ENCODE measurements around the gene PTGFRN.
A peak's percentile ranks its signal among the peaks of the same experiment; 100 is the strongest.
"Not testable (repeated sequence)": the region's sequence is repeated elsewhere in the genome, so short reads cannot be mapped to it uniquely, and the experiment has no call there.

PTGFRN gene

DNA sequence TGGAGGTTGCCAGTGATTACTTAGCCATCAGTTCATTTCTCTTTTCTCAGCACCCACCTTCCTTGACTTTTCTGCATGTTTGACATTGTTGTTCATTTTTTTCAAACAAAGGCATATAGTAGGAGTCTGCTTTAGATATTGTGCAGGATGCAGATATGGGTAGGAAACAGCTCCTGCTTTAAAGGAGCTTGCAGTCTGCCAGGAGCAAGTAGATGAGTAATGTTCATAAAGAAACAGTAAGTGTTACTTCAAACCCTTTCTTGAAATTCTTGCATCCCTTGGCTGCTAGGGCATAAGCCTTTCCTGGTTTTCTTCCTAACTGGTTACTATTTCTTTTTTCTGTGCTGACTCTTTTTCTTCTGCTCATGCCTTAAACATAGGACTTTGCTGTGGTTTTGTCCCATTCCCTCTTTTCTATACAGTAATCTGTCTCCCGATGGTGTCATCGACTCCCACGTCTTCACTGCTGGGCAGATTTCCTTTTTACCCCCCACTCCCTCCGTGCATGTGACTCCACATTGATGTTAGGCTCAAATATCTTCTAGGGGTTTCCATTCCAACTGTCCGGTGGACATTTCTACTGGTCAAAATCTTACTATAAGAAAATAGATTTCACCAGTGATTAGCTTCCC, 20.4 kb downstream of the PTGFRN start:
- TF ChIP-seq, protein P1, sequence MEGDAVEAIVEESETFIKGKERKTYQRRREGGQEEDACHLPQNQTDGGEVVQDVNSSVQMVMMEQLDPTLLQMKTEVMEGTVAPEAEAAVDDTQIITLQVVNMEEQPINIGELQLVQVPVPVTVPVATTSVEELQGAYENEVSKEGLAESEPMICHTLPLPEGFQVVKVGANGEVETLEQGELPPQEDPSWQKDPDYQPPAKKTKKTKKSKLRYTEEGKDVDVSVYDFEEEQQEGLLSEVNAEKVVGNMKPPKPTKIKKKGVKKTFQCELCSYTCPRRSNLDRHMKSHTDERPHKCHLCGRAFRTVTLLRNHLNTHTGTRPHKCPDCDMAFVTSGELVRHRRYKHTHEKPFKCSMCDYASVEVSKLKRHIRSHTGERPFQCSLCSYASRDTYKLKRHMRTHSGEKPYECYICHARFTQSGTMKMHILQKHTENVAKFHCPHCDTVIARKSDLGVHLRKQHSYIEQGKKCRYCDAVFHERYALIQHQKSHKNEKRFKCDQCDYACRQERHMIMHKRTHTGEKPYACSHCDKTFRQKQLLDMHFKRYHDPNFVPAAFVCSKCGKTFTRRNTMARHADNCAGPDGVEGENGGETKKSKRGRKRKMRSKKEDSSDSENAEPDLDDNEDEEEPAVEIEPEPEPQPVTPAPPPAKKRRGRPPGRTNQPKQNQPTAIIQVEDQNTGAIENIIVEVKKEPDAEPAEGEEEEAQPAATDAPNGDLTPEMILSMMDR (IDR thresholded peaks at IDR 0.05; ENCODE audit: low read depth, low read length), result no peak
- no peaks in the 10 kb centered on the region for H3K27me3 ChIP-seq (ENCODE audit: insufficient read depth, low read depth, severe bottlenecking)
- H3K27ac ChIP-seq, result no peak overlapping the region
- H3K9me3 ChIP-seq (ENCODE audit: severe bottlenecking), result no peaks in the 10 kb centered on the region
- no peak overlapping the region for H3K4me3 ChIP-seq (ENCODE audit: low read depth, low read length)
- DNase-seq, result no peak
- H3K36me3 ChIP-seq, result no peaks in the 10 kb centered on the region

DNA sequence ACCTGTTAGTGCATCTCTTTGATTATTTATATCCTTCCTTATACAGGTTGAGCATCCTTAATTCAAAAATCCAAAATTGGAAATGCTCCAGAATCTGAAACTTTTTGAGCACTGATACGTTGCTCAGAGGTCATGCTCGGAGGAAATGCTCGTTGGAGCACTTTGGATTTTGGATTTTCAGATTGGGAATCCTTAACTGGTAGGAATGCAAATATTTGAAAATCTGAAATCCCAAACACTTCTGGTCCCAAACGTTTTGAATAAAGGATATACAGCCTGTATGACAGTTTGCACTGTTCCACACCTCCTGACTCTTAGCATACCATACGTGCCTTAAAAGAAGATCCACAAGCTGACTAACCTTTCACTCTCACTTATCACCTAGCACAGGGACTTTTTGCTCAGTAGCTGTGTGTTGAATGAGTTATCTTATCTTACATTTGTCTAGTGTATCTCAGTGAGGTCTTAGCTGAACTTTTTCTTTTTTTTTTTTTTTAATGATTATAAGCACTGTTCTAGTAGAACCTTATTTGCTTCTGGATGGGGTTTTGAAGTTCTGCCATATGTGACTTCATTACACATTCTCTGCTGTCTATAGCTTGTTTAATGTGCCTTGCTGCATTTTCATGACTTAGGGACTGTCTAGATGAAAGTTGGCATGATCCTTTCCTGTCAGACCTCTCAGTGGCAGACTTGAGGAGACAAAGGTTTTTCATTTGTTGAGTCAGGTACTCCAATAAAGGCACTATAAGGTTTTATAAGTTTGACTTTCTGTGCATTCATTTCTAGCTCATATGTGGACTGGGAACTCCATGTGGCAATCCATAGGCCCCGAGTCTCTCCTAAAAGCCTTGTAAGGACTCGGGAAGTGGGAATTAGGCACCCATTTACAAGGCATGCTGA, 21.6 kb downstream of the PTGFRN start:
- Histone ChIP-seq H3K27ac (no peak overlapping the region), H3K36me3 (no peaks in the 10 kb centered on the region; the same call in 1 of the 2 replicates), H3K27me3 (ENCODE audit: insufficient read depth, low read depth, severe bottlenecking) (no peaks in the 10 kb centered on the region), H3K9me3 (ENCODE audit: severe bottlenecking) (no peaks in the 10 kb centered on the region), H3K4me3 (ENCODE audit: low read depth, low read length) (no peak overlapping the region)
- no peak for DNase-seq
- TF ChIP-seq, protein P1 (IDR thresholded peaks at IDR 0.05; ENCODE audit: low read depth, low read length), result no peak

DNA sequence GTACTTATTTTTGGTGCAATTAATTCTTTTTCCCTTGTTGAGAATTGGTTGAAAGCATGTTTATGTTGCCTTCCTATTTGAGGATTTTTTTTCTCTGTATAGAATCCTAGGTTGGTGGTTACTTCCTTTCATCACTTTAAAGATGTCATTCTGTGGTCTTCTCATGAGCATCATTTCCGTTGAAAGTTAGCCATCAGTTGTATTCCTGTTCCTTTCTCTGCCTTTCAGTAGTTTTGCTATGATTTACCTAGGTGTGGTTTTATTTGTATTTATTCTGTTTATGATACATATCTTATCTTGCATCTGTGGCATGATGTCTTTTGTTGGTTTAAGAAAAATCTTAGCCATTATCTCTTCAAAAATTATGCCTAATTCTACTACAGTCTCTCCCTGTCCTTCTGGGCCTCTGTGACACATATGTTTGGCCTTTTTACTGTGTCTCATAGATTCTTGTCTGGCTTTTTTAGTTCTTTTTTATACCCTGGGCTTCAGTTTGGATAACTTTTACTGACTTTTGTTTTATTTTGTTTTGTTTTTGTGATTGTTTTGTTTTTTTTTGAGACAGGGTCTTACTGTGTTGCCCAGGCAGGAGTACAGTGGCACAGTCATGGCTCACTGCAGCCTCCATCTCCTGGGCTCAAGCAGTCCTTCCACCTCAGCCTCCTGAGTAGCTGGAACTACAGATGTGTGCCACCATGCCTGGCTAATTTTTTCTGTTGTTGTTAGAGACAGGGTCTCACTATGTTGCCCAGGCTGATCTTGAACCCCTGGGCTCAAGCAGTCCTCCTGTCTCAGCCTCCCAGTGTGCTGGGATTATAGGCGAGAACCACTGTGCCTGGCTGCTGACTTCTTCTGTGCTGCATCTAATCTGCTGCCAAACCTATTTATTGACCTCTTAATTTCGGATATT, 24.1 kb downstream of the PTGFRN start:
- H3K27me3 ChIP-seq (ENCODE audit: insufficient read depth, low read depth, severe bottlenecking), result no peaks in the 10 kb centered on the region
- TF ChIP-seq, protein P1 (IDR thresholded peaks at IDR 0.05; ENCODE audit: low read depth, low read length), result no peak
- no peak for DNase-seq
- no peaks in the 10 kb centered on the region for H3K9me3 ChIP-seq (ENCODE audit: severe bottlenecking)
- H3K4me3 ChIP-seq (ENCODE audit: low read depth, low read length), result no peak overlapping the region
- H3K27ac ChIP-seq, result no peak overlapping the region
- H3K36me3 ChIP-seq, result no peaks in the 10 kb centered on the region; the same call in 1 of the 2 replicates

DNA sequence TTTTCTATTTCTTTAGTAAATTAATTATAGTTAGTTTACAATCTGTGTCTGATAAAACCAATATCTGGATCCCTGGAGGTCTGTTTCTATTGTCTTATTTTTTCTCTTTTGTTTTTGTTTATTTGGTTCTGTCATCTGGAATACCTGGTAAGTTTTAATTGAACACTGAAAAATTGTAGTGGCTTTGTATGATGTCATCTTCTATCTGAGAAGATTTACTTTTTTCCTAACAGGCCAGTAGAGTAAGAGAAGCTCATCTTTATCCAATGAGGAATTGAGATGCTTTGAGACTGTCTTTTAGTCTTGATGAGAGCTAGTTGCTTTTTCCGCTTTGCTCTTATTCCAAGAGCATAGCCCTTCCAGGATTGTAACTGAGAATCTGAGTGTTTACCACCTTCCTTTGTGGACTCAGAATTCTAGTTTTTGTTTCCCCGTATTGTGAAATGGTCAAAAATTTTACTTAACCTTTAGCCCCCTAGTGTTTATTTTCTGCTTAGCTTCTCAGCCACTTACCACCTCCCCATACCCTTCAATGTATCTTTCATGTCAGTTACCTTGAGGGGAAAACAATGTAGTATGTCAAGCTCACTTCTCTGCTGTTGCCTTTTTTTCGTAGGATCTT, 25.0 kb downstream of the PTGFRN start:
- TF ChIP-seq, protein P1 (IDR thresholded peaks at IDR 0.05; ENCODE audit: low read depth, low read length), result peak; percentile 23; the same call in 1 of the 2 replicates
- Histone ChIP-seq H3K36me3 (no peaks in the 10 kb centered on the region; the same call in 1 of the 2 replicates), H3K4me3 (ENCODE audit: low read depth, low read length) (no peak overlapping the region), H3K27ac (no peak overlapping the region), H3K27me3 (ENCODE audit: insufficient read depth, low read depth, severe bottlenecking) (no peaks in the 10 kb centered on the region), H3K9me3 (ENCODE audit: severe bottlenecking) (no peaks in the 10 kb centered on the region)
- DNase-seq, result no peak

DNA sequence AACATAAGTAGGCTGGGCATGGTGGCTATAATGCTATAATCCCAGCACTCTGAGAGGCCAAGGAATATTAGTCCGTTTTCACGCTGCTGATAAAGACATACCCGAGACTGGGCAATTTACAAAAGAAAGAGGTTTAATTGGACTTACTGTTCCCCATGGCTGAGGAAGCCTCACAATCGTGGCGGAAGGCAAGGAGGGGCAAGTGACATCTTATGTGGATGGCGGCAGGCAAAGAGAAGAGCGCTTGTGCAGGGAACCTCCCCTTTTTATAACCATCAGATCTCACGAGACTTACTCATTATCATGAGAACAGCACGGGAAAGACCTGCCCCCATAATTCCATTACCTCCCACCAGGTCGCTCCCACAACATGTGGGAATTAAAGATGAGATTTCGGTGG, 28.5 kb downstream of the PTGFRN start:
- TF ChIP-seq, protein P1 (IDR thresholded peaks at IDR 0.05; ENCODE audit: low read depth, low read length), result no peak
- Histone ChIP-seq H3K36me3 (no peaks in the 10 kb centered on the region; the same call in 1 of the 2 replicates), H3K4me3 (ENCODE audit: low read depth, low read length) (no peak overlapping the region), H3K9me3 (ENCODE audit: severe bottlenecking) (no peaks in the 10 kb centered on the region), H3K27ac (no peak overlapping the region), H3K27me3 (ENCODE audit: insufficient read depth, low read depth, severe bottlenecking) (no peaks in the 10 kb centered on the region)
- no peak for DNase-seq

DNA sequence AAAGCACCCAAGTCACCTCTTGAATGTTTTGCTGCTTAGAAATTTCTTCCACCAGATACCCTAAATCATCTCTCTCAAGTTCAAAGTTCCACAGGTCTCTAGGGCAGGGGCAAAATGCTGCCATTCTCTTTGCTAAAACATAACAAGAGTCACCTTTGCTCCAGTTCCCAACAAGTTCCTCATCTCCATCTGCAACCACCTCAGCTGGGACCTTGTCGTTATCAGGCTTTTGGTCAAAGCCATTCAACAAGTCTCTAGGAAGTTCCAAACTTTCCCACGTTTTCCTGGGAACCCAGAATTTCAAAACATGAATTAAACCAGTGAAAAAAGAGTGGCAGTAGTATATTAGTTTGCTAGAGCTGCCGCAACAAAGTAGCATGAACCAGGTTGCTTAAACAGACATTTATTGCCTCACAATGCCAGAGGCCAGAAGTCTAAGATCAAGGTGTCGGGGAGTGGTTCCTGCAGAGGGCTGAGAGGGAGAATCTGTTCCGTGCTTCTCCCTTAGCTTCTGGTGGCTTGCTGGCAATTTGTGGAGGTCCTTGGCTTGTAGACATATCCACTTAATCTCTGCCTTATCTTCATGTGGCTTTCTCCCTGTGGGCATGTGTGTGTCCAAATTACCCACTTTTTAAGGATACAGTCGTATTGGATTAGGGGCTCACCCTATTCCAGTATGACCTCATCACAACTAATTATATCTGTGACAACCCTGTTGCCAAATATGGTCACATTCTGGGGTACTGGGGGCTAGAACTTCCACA, 30.2 kb downstream of the PTGFRN start:
- not testable (repeated sequence) for H3K27ac ChIP-seq; H3K27me3 ChIP-seq (ENCODE audit: insufficient read depth, low read depth, severe bottlenecking); DNase-seq; H3K36me3 ChIP-seq; H3K9me3 ChIP-seq (ENCODE audit: severe bottlenecking); H3K4me3 ChIP-seq (ENCODE audit: low read depth, low read length)
